PC-3 (cell line): ENCODE results near the gene SVBP.

Experiments used
- EZH2 ChIP-seq: fragments of 300-600 bp; sonication (generic); IDR thresholded peaks from one replicate; pipeline ENCODE4 v1.6.1; 2017; ENCODE audit warnings: antibody characterized with exemption, mild to moderate bottlenecking, low read length; ENCODE audit not compliant: unreplicated experiment
- TF ChIP-seq, protein P1 (sequence below): fragments of 300-600 bp; sonication (generic); conservative IDR thresholded peaks from 2 replicates; pipeline ENCODE4 v1.5.1; 2017; ENCODE audit warnings: antibody characterized with exemption, low read depth, mild to moderate bottlenecking, low read length

GRCh38 chr1:42835422-42835821 is 18.2 kb upstream of the SVBP start:
- TF ChIP-seq, protein P1, sequence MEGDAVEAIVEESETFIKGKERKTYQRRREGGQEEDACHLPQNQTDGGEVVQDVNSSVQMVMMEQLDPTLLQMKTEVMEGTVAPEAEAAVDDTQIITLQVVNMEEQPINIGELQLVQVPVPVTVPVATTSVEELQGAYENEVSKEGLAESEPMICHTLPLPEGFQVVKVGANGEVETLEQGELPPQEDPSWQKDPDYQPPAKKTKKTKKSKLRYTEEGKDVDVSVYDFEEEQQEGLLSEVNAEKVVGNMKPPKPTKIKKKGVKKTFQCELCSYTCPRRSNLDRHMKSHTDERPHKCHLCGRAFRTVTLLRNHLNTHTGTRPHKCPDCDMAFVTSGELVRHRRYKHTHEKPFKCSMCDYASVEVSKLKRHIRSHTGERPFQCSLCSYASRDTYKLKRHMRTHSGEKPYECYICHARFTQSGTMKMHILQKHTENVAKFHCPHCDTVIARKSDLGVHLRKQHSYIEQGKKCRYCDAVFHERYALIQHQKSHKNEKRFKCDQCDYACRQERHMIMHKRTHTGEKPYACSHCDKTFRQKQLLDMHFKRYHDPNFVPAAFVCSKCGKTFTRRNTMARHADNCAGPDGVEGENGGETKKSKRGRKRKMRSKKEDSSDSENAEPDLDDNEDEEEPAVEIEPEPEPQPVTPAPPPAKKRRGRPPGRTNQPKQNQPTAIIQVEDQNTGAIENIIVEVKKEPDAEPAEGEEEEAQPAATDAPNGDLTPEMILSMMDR = no peak
- no peak for TF ChIP-seq EZH2
